ENCODE results near the gene GDPD1.
"Not testable (repeated sequence)": the region's sequence is repeated elsewhere in the genome, so short reads cannot be mapped to it uniquely, and the experiment has no call there.

GDPD1 gene

GRCh38 chr17:59287452-59287851 is 67.1 kb downstream of the GDPD1 start:
- H3K4me2 ChIP-seq (ENCODE audit: low read length), result no peak overlapping the region

GRCh38 chr17:59287891-59288290 is 67.6 kb downstream of the GDPD1 start:
- Histone ChIP-seq H3K27ac (ENCODE audit: low read length) (no peak overlapping the region), H3K4me2 (ENCODE audit: low read length) (no peak overlapping the region), H3K9me3 (ENCODE audit: insufficient read depth, low read length) (no peaks in the 10 kb centered on the region), H3K27me3 (ENCODE audit: low read depth, low read length) (no peaks in the 10 kb centered on the region), H3K9ac (ENCODE audit: low read length) (no peak overlapping the region), H2AFZ (ENCODE audit: low read depth, low read length) (no peak overlapping the region), H3K79me2 (ENCODE audit: low read length) (no peaks in the 10 kb centered on the region), H3K36me3 (replicated peaks; ENCODE audit: low read depth, low read length) (no peaks in the 10 kb centered on the region), H4K20me1 (ENCODE audit: insufficient read depth, low read length) (no peaks in the 10 kb centered on the region), H3K4me3 (ENCODE audit: low read length) (no peak overlapping the region), H3K4me1 (ENCODE audit: low read length) (peaks cover 23% of the 10 kb centered on the region)
- TF ChIP-seq CTCF (IDR thresholded peaks at IDR 0.05; ENCODE audit: low read depth, low read length), result no peak
- no peak for TF ChIP-seq EZH2phosphoT487 (IDR thresholded peaks at IDR 0.05; ENCODE audit: low read depth)

More at GRCh38 chr17:59287452-59287851, 67.1 kb downstream of the GDPD1 start:
- Histone ChIP-seq H3K9me3 (ENCODE audit: insufficient read depth, low read length) (no peaks in the 10 kb centered on the region), H3K79me2 (ENCODE audit: low read length) (no peaks in the 10 kb centered on the region), H2AFZ (ENCODE audit: low read depth, low read length) (no peak overlapping the region), H3K36me3 (replicated peaks; ENCODE audit: low read depth, low read length) (no peaks in the 10 kb centered on the region), H3K27ac (ENCODE audit: low read length) (no peak overlapping the region), H3K4me1 (ENCODE audit: low read length) (peaks cover 23% of the 10 kb centered on the region), H3K4me3 (ENCODE audit: low read length) (no peak overlapping the region), H3K9ac (ENCODE audit: low read length) (no peak overlapping the region), H4K20me1 (ENCODE audit: insufficient read depth, low read length) (no peaks in the 10 kb centered on the region), H3K27me3 (ENCODE audit: low read depth, low read length) (no peaks in the 10 kb centered on the region)
- TF ChIP-seq CTCF (IDR thresholded peaks at IDR 0.05; ENCODE audit: low read depth, low read length) (no peak), EZH2phosphoT487 (IDR thresholded peaks at IDR 0.05; ENCODE audit: low read depth) (no peak)

GRCh38 chr17:59289981-59290301 is 69.6 kb downstream of the GDPD1 start:
- H3K9me3 ChIP-seq (ENCODE audit: insufficient read depth, low read length), result no peaks in the 10 kb centered on the region
- no peaks in the 10 kb centered on the region for H3K79me2 ChIP-seq (ENCODE audit: low read length)
- no peaks in the 10 kb centered on the region for H3K36me3 ChIP-seq (replicated peaks; ENCODE audit: low read depth, low read length)
- H2AFZ ChIP-seq (ENCODE audit: low read depth, low read length), result peak overlapping the region; percentile 96
- H3K4me1 ChIP-seq (ENCODE audit: low read length), result peaks cover 23% of the 10 kb centered on the region
- H3K9ac ChIP-seq (ENCODE audit: low read length), result no peak overlapping the region
- H4K20me1 ChIP-seq (ENCODE audit: insufficient read depth, low read length), result no peaks in the 10 kb centered on the region
- TF ChIP-seq CTCF (IDR thresholded peaks at IDR 0.05; ENCODE audit: low read depth, low read length) (no peak), EZH2phosphoT487 (IDR thresholded peaks at IDR 0.05; ENCODE audit: low read depth) (no peak)
- H3K4me3 ChIP-seq (ENCODE audit: low read length), result peak overlapping the region; percentile 3
- H3K4me2 ChIP-seq (ENCODE audit: low read length), result peak overlapping the region; percentile 27
- H3K27ac ChIP-seq (ENCODE audit: low read length), result peak overlapping the region; percentile 42; the same call in 1 of the 2 replicates
- H3K27me3 ChIP-seq (ENCODE audit: low read depth, low read length), result no peaks in the 10 kb centered on the region

GRCh38 chr17:59290302-59290998 is 70.1 kb downstream of the GDPD1 start:
- H3K9me3 ChIP-seq (ENCODE audit: insufficient read depth, low read length); H3K36me3 ChIP-seq (replicated peaks; ENCODE audit: low read depth, low read length); H3K79me2 ChIP-seq (ENCODE audit: low read length); H4K20me1 ChIP-seq (ENCODE audit: insufficient read depth, low read length); H3K27me3 ChIP-seq (ENCODE audit: low read depth, low read length): not testable (repeated sequence)
- H3K4me1 ChIP-seq (ENCODE audit: low read length), result peaks cover 23% of the 10 kb centered on the region
- peak overlapping the region; percentile 3 for H3K4me3 ChIP-seq (ENCODE audit: low read length)
- peak overlapping the region; percentile 27 for H3K4me2 ChIP-seq (ENCODE audit: low read length)
- peak overlapping the region; percentile 42 for H3K27ac ChIP-seq (ENCODE audit: low read length)
- peak overlapping the region; percentile 96 for H2AFZ ChIP-seq (ENCODE audit: low read depth, low read length)
- H3K9ac ChIP-seq (ENCODE audit: low read length), result peak overlapping the region; percentile 31; the same call in 1 of the 2 replicates

Data from OCI-LY3 (cell line).